NCI-H2081 treated with DMSO at 0.1 percent for 48 hours (cell line): Measurements from ENCODE around the gene AFF1.

ENCODE experiments used
- DNase-seq: peaks from one replicate; lab custom pipeline; 2025; lab: John Stamatoyannopoulos, UW

AFF1 gene

DNA sequence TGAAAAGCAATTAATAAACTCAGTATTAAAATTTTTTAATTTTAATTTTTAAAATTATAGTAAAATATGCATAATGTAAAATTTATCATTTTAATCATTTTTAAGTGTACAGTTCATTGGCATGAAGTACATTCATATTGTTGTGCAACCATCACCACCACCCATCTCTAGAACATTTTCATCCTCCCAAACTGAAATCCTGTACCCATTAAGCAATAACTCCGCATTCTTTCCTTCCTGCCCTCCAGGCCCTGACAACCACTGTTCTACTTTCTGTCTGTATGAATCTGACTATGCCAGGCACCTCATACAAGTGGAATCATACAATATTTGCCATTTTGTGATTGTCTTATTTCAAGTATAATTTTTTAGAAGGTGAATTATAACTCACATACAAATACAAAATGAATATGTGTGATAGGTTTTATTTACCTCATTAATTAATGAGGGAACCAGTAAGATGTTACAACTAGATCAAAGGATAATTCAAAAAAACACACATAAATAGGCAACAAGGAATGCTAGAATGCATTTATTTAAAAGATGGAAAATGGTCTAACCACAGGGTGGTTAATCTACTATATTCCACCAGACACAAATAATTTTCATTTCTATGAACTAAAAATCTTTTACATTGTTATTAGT is 13.1 kb upstream of the AFF1 start:
- no peak for DNase-seq

GRCh38 chr4:86924811-86925210 is 10.0 kb upstream of the AFF1 start:
- no peak for DNase-seq

DNA sequence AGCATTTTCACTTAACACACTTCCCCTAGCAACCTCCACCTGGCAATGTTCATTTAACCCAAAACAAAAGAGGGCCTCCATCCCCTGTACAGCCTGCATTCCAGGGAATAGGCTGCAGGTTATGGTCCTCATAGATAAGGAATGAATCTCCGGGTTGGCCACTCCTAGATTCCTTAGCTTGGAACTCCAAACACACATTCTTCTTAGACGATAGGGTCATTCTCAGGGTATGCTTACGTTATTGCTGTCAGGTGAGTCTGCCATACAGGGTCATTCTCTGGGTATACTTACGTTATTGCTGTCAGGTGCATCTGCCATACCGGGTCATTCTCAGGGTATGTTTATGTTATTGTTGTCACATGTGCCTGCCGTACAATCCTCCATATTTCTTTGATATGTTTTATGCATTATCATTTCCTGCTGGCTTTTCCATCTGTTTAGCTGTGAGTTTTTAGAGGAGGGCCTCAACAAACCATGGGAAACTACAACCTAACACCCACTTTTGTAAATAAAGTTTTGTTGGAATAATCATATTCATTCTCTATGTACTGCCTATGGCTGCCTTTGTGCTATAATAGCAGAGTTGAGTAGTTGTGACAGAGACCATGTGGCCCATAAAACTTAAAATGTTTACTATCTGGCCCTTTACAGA is 8.2 kb upstream of the AFF1 start:
- no peak for DNase-seq

DNA sequence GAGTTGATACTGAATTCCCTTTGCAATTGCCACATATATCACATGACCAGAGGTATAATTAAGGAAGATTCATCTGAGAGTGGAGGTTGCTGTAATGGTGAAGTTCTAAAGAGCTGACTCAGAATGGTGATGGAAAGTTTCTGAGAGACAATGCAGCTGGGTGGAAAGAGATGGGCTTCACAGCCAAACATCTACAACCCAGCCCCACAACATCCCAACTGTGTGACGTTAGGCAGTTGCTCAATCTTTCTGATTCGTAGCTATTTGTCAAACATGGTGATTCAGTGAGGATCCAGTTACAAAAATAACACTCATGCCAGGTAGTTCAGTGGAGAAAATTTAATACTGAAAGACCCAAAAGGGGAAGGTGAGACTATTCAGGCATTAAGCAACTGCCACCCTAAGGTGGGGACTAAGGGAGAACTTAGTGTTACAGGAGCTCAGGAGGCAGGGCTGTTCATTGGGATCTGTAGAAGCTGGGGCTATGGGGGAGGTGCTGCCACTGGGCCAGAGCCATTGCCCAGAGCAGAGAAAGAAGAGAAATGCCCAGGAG is 6.9 kb upstream of the AFF1 start:
- DNase-seq: no peak

- no peak for DNase-seq
Measured at GRCh38 chr4:86928400-86929255, 6.2 kb upstream of the AFF1 start.

GRCh38 chr4:86934147-86934770 is 552 bp upstream of the AFF1 start:
- DNase-seq: no peak

DNA sequence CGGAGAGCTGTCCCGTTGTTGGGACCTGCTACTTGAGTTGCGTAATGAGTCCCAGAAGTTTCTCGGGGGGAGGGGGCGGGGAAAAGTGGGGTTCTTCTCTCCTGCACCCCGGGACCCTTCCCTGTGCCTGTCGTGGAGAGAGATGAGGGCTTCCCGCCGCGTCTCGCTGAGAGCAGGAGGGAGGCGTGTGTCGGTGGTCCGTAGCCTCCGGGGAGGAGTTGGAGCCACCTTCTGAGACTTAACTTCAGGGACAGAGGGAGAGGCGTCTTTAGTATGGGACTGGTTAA is 698 bp downstream of the AFF1 start:
- DNase-seq: no peak

- no peak for DNase-seq
Measured at GRCh38 chr4:86935853-86936733, 1.3 kb downstream of the AFF1 start.

GRCh38 chr4:86938771-86939520 is 4.1 kb downstream of the AFF1 start:
- DNase-seq: no peak

- no peak for DNase-seq
Measured at GRCh38 chr4:86939729-86940575, 5.1 kb downstream of the AFF1 start.

GRCh38 chr4:86940920-86941460 is 6.2 kb downstream of the AFF1 start:
- DNase-seq: no peak

DNA sequence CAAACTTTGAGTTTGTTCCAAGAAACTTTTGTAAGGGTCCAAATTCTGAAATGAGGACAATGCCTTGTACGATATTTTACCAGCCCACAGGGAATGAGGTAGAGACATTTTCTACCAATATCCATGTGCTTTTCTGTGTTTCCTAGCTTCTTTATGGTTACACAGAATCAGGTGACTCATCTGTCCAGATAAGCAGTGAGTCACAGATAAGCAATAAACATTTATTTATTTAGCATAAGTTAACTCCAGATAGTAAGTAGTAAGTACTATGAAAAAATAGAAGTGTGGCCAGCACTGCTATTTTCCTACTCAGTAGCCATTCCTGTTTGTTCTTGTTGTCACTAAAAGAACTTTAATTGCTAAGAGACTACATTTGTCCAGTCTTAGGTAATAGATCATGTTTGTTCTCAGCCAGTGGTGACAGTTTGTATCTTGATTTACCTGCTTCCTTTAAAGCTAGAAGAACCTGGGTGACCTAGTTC is 7.4 kb downstream of the AFF1 start:
- no peak for DNase-seq

DNA sequence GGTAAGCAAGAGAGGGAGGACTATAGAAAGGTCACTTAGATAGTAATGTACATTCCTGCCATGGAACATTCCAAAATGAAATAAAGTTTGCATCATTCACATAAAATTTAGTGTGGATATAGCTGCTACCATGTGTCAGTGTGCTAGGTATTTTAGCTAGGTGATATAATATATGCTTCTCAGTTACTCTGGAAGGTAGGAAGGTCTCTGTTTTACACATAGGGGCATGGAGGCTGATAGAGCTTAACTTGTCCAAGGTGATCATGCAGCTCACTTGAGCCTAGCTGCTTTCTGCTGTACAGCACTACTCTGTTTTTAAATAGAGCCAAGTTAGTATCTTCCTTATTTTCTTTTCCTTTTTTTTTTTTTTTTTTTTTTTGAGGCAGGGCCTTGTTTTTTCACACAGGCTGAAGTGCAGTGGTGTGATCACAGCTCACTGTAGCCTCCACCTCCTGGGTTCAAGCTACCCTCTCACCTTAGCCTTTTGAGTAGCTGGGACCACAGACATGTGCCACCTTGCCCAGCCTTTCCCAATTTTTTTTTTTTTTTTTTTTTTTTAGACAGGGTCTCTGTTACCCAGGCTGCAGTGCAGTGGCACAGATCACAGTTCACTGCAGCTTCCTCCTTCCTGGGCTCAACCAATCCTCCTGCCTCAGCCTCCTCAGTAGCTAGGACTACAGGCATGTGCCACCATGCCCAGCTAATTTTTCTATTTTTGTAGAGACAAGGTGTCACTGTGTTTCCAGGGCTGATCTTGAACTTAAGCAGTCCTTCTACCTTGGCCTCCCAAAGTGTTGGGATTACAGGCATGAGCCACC is 10.4 kb downstream of the AFF1 start:
- no peak for DNase-seq

GRCh38 chr4:86946868-86947500 is 12.2 kb downstream of the AFF1 start:
- no peak for DNase-seq

GRCh38 chr4:86947501-86948120 is 12.8 kb downstream of the AFF1 start:
- no peak for DNase-seq

DNA sequence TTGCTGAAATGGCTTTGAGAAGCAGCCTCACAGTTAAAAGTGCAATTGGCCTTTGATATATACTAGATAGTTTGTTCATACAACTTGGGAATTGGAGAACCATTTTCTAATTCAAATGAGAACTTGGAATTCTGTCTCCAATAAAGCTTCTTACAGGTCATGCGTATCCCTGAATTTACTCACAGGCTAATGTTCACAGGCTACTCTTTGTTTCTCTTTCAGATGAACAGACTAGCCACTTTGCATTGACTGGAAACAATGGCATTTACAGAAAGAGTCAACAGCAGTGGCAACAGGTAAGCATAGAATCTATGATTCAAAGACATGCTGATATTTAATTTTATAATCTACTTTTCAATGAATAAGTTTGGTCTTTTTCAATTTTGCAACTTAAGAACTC is 13.5 kb downstream of the AFF1 start:
- DNase-seq: no peak

DNA sequence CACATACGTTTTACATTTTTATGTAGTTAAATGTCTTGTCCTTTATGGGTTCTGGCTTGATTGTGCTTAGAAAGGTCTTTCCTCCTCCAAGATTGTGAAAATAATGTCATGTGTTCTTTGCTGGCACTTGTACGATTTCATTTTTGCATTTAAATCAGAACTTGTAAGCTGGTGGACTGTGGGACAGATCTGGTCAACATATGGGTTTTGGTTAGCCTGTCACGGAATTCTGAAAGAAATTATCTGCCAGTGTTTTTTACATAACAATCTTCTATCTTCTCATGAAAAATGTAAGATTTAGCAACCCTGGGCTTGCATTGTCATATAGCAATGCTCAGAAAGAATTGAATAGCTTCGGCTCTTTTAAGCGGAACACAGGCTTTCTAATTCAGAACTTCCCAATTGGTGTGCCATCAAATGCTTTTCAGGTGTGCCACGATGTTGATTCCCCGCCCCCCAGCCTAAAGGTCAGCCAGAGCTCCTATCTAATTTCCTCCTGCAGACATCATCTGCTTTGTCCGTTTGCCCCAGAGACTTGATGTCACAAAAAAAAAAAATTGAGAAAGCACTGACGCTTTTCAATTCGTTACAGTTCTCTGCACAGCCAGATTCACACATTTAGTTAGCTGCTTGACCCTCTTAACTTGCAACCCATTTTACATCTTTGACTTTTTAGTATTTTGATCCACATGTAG is 16.2 kb downstream of the AFF1 start:
- no peak for DNase-seq
